ENCODE measurements around the gene MINDY3.

The MINDY3 gene

GRCh38 chr10:15865304-15865703 is 5.0 kb upstream of the MINDY3 start:
- no peak for TF ChIP-seq CTCF (conservative IDR thresholded peaks at IDR 0.05; ENCODE audit: low read depth, low read length)
- H3K4me3 ChIP-seq (ENCODE audit: low read depth, low read length): no peak overlapping the region
- no peak for DNase-seq (ENCODE audit: low read depth)

GRCh38 chr10:15864419-15864818 is 4.1 kb upstream of the MINDY3 start:
- no peak for DNase-seq (ENCODE audit: low read depth)
- H3K4me3 ChIP-seq (ENCODE audit: low read depth, low read length): no peak overlapping the region
- no peak for TF ChIP-seq CTCF (conservative IDR thresholded peaks at IDR 0.05; ENCODE audit: low read depth, low read length)

GRCh38 chr10:15863733-15864132 is 3.4 kb upstream of the MINDY3 start:
- H3K4me3 ChIP-seq (ENCODE audit: low read depth, low read length): no peak overlapping the region
- no peak for DNase-seq (ENCODE audit: low read depth)
- no peak for TF ChIP-seq CTCF (conservative IDR thresholded peaks at IDR 0.05; ENCODE audit: low read depth, low read length)

- no peak overlapping the region for H3K4me3 ChIP-seq (ENCODE audit: low read depth, low read length)
- DNase-seq (ENCODE audit: low read depth): no peak
- no peak for TF ChIP-seq CTCF (conservative IDR thresholded peaks at IDR 0.05; ENCODE audit: low read depth, low read length)
These were observed 3.0 kb upstream of the MINDY3 start for GRCh38 chr10:15863323-15863722.

GRCh38 chr10:15860692-15861201 is 440 bp upstream of the MINDY3 start:
- no peak for DNase-seq (ENCODE audit: low read depth)
- H3K4me3 ChIP-seq (ENCODE audit: low read depth, low read length): peak overlapping the region; percentile 77
- TF ChIP-seq CTCF (conservative IDR thresholded peaks at IDR 0.05; ENCODE audit: low read depth, low read length): no peak

- no peak for TF ChIP-seq CTCF (conservative IDR thresholded peaks at IDR 0.05; ENCODE audit: low read depth, low read length)
- H3K4me3 ChIP-seq (ENCODE audit: low read depth, low read length): peak overlapping the region; percentile 77
- DNase-seq (ENCODE audit: low read depth): no peak
These were observed 800 bp downstream of the MINDY3 start for GRCh38 chr10:15859509-15859905.

- peak overlapping the region; percentile 77 for H3K4me3 ChIP-seq (ENCODE audit: low read depth, low read length)
- no peak for DNase-seq (ENCODE audit: low read depth)
- no peak for TF ChIP-seq CTCF (conservative IDR thresholded peaks at IDR 0.05; ENCODE audit: low read depth, low read length)
These were observed 1.4 kb downstream of the MINDY3 start for GRCh38 chr10:15858861-15859281.

Data from choroid plexus epithelial cell (primary cell).